Activated CD8-positive, alpha-beta T cell treated with anti-CD3 and anti-CD28 coated beads, Interleukin-2, amount 10 ng/mL, durations not matched to agents 7 days and 5 days (primary cell): ENCODE measurements around the gene GSE1. TPM values are rescaled to one million over a fixed set of nuclear protein-coding genes. Genes with fewer than 3 reads are reported as not detected.

Experiments
- ATAC-seq: fragments of 150-1000 bp; cut with Tn5 transposase; one replicate; pipeline ENCODE4 v1.10.0; 2021; ENCODE audit warnings: moderate library complexity
- CTCF ChIA-PET: fragments of 350-600 bp; sonication (Branson Sonifier 250); formaldehyde crosslinking; loops from one replicate; lab custom pipeline; 2021; ENCODE audit warnings: antibody characterized with exemption; lab: Charles Lee
- POLR2A ChIA-PET: fragments of 350-600 bp; sonication (Branson Sonifier 250); formaldehyde crosslinking; loops from one replicate; lab custom pipeline; 2021; ENCODE audit warnings: antibody characterized with exemption; lab: Charles Lee
- DNase-seq: peaks from one replicate; pipeline ENCODE4 v3.0.0-alpha.2; 2020
- H3K27ac Mint-ChIP-seq: one replicate; pipeline ENCODE4 v1.8.0; 2021; ENCODE audit warnings: mild to moderate bottlenecking, mixed read lengths
- H3K27me3 Mint-ChIP-seq: one replicate; pipeline ENCODE4 v1.8.0; 2021; ENCODE audit warnings: low read depth, mixed read lengths
- H3K36me3 Mint-ChIP-seq: one replicate; pipeline ENCODE4 v1.8.0; 2021; ENCODE audit warnings: low read depth, mixed read lengths
- H3K4me1 Mint-ChIP-seq: one replicate; pipeline ENCODE4 v1.8.0; 2021; ENCODE audit warnings: low read depth, mixed read lengths
- H3K4me3 Mint-ChIP-seq: one replicate; pipeline ENCODE4 v1.8.0; 2021; ENCODE audit warnings: mild to moderate bottlenecking, mixed read lengths
- H3K9me3 Mint-ChIP-seq: one replicate; pipeline ENCODE4 v1.8.0; 2022; ENCODE audit warnings: mixed read lengths; ENCODE audit not compliant: insufficient read depth
- total RNA-seq, 2 experiments: library from RNA; stranded (reverse); gene quantifications; one replicate each; pipeline ENCODE4 v1.2.3, GENCODE V29; 2021

The GSE1 gene
- total RNA-seq, 2 experiments from 2014 or later: 48.9 to 51.4 TPM

GRCh38 chr16:85575920-85576319 lies 37.2 kb upstream of the GSE1 start:
- H3K27me3 Mint-ChIP-seq: no peaks in the 10 kb centered on the region
- ChIA-PET CTCF (no interaction called here), POLR2A (interaction anchor here (1.1 to 1.4 kb wide), 2 partner anchors 21 to 25 kb away, joined by 3 read pairs; no protein-coding TSS in a partner anchor)
- H3K4me1 Mint-ChIP-seq: peaks cover 19% of the 10 kb centered on the region
- H3K27ac Mint-ChIP-seq: no peak overlapping the region
- DNase-seq (no peak), ATAC-seq (no peak)
- peaks cover 12% of the 10 kb centered on the region for H3K36me3 Mint-ChIP-seq
- H3K9me3 Mint-ChIP-seq: no peaks in the 10 kb centered on the region
- no peak overlapping the region for H3K4me3 Mint-ChIP-seq

GRCh38 chr16:85576944-85577343 lies 36.2 kb upstream of the GSE1 start:
- POLR2A ChIA-PET: interaction anchor here (1.1 to 1.4 kb wide), 2 partner anchors 22 to 26 kb away, joined by 3 read pairs; no protein-coding TSS in a partner anchor
- Mint-ChIP-seq H3K27ac (no peak overlapping the region), H3K9me3 (no peaks in the 10 kb centered on the region), H3K4me1 (peaks cover 9% of the 10 kb centered on the region), H3K27me3 (no peaks in the 10 kb centered on the region), H3K36me3 (peaks cover 5% of the 10 kb centered on the region), H3K4me3 (no peak overlapping the region)
- DNase-seq (no peak), ATAC-seq (no peak)
- CTCF ChIA-PET: interaction anchor here (1.0 kb wide), 1 partner anchor 33 kb away, joined by 3 read pairs; no protein-coding TSS in a partner anchor

DNA sequence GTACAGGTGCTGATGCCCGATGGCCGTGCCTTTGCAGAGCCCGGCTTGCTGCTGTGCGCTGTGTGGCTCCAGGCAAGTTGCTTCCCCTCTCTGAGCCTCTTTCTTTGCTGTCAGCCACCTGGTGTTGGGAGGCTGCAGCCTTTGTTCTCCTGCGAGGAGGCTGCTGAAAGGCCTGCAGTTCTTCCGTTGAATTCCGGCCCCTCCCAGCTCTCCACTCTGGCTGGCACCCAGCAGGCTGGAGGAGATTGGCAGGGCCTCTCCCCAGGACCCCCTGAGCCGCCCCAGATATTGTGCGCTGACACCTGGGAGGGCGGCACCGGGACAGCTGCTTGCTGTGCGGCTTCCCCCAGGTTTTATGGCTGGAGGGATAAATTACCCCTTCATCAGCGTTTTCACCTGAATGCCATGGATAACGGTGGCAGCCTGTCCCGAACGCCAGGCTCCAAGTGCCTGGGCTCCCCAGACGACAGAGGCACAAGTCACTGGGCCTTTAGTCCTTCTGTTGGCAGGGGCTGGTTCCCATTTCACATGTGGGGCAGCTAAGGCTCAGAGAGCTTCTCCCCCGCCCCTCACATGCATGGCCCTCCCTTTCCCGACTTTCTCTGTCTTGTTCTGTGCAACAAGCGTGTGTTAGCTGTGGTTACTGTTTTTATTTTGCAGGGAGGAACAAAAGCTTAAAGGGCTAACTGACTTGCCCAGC lies 35.1 kb upstream of the GSE1 start:
- Mint-ChIP-seq H3K9me3 (no peaks in the 10 kb centered on the region), H3K36me3 (no peaks in the 10 kb centered on the region), H3K27me3 (no peaks in the 10 kb centered on the region), H3K27ac (no peak overlapping the region), H3K4me3 (no peak overlapping the region), H3K4me1 (peaks cover 5% of the 10 kb centered on the region)
- ChIA-PET CTCF (no interaction called here), POLR2A (no interaction called here)
- ATAC-seq: no peak
- no peak for DNase-seq

- POLR2A ChIA-PET: no interaction called here
- no peak overlapping the region for H3K27ac Mint-ChIP-seq
- peaks cover 10% of the 10 kb centered on the region for H3K4me1 Mint-ChIP-seq
- H3K36me3 Mint-ChIP-seq: no peaks in the 10 kb centered on the region
- H3K4me3 Mint-ChIP-seq: no peak overlapping the region
- no peaks in the 10 kb centered on the region for H3K27me3 Mint-ChIP-seq
- no peak for ATAC-seq
- CTCF ChIA-PET: interaction anchor here (1.2 kb wide), 1 partner anchor 25 kb away, joined by 3 read pairs; no protein-coding TSS in a partner anchor
- no peak for DNase-seq
- no peaks in the 10 kb centered on the region for H3K9me3 Mint-ChIP-seq
Measured at GRCh38 chr16:85578599-85578948, 34.5 kb upstream of the GSE1 start.

- no peak overlapping the region for H3K4me3 Mint-ChIP-seq
- H3K36me3 Mint-ChIP-seq: no peaks in the 10 kb centered on the region
- ATAC-seq: no peak
- POLR2A ChIA-PET: no interaction called here
- peaks cover 16% of the 10 kb centered on the region for H3K4me1 Mint-ChIP-seq
- CTCF ChIA-PET: interaction anchor here (1.2 kb wide), 1 partner anchor 26 kb away, joined by 3 read pairs; no protein-coding TSS in a partner anchor
- no peak overlapping the region for H3K27ac Mint-ChIP-seq
- H3K27me3 Mint-ChIP-seq: no peaks in the 10 kb centered on the region
- no peak for DNase-seq
- no peaks in the 10 kb centered on the region for H3K9me3 Mint-ChIP-seq
Measured at GRCh38 chr16:85579191-85579590, 33.9 kb upstream of the GSE1 start.

DNA sequence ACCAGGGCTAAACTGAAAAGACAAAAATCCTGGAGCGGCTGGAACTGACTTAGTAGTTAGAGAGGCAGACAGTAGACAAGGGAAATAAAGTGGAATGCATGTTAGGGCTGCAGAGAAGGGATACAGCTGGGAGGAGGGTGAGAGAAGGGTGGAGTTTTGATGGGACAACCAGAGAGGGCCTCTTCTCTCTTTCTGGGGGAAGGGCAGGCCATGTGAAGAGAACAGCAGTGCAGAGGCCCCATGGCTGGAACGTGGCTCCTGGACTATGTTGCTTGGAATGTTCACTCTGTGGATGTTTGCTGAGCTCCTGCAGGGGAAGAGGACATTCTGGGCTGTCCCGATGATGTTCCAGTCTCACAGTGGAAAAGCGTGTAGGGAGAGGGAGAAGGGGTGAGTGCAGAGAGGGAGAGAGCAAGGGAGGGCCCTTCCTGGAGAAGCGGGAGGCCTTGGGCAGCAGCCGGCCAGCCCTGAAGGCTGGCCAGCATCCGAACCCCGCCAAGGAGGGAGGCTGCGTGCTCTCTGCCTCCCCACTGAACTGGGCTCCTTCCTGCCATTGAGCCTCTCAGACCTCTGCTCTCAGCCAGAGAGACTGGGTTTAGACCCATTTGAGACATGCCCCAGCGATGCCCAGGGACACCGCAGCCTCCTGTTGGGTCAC lies 33.1 kb upstream of the GSE1 start:
- Mint-ChIP-seq H3K4me1 (peaks cover 15% of the 10 kb centered on the region), H3K9me3 (no peaks in the 10 kb centered on the region), H3K27me3 (no peaks in the 10 kb centered on the region), H3K4me3 (no peak overlapping the region), H3K27ac (no peak overlapping the region), H3K36me3 (no peaks in the 10 kb centered on the region)
- no peak for ATAC-seq
- ChIA-PET CTCF (interaction anchor here (0.7 to 1.2 kb wide), 2 partner anchors 27 to 30 kb away, joined by 3 read pairs; no protein-coding TSS in a partner anchor), POLR2A (no interaction called here)
- no peak for DNase-seq

- ATAC-seq: no peak
- CTCF ChIA-PET: interaction anchor here (0.7 kb wide), 1 partner anchor 29 kb away, joined by 3 read pairs; no protein-coding TSS in a partner anchor
- POLR2A ChIA-PET: no interaction called here
- Mint-ChIP-seq H3K27ac (no peak overlapping the region), H3K27me3 (no peaks in the 10 kb centered on the region), H3K4me3 (no peak overlapping the region), H3K36me3 (no peaks in the 10 kb centered on the region), H3K9me3 (no peaks in the 10 kb centered on the region), H3K4me1 (peaks cover 14% of the 10 kb centered on the region)
- DNase-seq: no peak
Measured at GRCh38 chr16:85580684-85581083, 32.4 kb upstream of the GSE1 start.

DNA sequence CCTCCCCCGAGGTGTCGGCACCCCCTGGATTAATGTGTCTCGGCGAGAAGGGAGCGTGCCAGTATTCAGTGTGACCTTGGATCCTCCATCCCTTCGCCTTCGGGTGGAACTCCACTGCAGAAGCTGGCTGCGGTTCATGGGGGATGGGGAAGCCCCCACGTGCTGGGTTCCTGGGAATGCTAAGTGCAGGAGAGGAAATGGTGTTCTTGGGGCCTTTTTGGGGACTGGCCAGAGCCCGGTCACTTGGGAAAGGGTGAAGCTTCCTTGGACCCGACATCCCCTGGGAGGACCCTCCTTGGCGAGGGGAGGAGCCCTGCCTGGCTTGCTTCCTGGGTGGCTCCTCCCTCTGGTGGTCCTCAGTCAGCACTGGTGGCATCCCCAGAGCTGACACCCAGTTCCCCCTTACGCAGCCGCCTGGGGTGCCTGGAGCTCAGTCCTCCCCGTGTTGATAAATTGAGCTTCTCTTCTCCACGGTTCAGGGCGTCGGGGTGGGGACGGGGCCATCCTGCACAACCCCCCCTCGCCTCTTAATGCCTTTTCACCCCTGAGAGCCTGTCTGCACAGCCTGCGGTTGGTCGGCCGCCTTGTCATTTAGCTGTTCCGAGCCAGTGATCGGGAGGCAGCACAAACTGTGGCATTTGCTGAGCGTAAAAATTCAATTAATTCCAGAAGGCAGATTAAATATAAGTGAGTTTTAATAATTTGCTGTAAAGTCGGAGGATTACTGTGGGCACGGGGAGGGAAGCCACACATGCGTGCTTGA lies 30.7 kb upstream of the GSE1 start:
- no peak overlapping the region for H3K4me3 Mint-ChIP-seq
- CTCF ChIA-PET: interaction anchor here (0.6 to 1.2 kb wide), 4 partner anchors 25 to 841 kb away, joined by 3 read pairs; no protein-coding TSS in a partner anchor
- POLR2A ChIA-PET: interaction anchor here (0.7 kb wide), 1 partner anchor 29 kb away, joined by 3 read pairs; no protein-coding TSS in a partner anchor
- H3K36me3 Mint-ChIP-seq: no peaks in the 10 kb centered on the region
- peaks cover 14% of the 10 kb centered on the region for H3K4me1 Mint-ChIP-seq
- no peak for ATAC-seq
- no peak overlapping the region for H3K27ac Mint-ChIP-seq
- no peak for DNase-seq
- H3K27me3 Mint-ChIP-seq: no peaks in the 10 kb centered on the region
- H3K9me3 Mint-ChIP-seq: no peaks in the 10 kb centered on the region

DNA sequence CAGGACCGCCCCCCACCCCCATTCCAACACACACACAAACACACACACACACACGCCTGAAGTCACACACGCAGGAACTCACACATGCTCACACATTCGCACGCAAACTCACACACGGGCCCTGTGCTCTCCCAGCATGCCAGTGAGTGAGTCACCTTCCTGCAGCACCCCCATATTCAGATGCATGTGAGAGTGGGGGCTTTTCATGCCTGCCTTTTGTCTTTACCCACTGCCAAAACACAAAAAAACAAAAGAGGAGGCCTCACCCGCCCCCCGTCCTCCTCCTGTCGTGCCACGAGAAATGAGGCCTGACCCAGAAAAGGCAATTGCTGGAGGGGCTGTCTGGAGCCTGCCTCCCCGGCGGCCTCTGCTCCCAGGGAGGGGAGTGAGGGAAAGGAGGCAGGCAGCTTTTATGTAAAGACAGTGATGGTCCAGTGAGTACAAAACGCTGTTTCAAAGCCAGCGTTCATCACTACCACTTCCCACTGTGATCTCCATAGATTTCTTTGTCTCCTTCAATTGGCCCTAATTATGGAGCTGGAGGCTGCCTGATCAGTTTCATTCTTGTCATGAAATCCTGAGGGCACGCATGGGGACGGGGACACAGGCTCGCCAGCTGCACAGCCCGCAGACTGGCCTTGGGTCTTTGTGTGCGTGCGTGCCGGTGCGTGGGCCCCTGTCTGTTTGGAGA lies 29.5 kb upstream of the GSE1 start:
- ChIA-PET POLR2A (interaction anchor here (0.7 kb wide), 1 partner anchor 30 kb away, joined by 3 read pairs; no protein-coding TSS in a partner anchor), CTCF (interaction anchor here (1.2 to 1.3 kb wide), 2 partner anchors 155 to 163 kb away, joined by 3 read pairs; no protein-coding TSS in a partner anchor)
- Mint-ChIP-seq H3K4me1 (peaks cover 14% of the 10 kb centered on the region), H3K36me3 (no peaks in the 10 kb centered on the region), H3K4me3 (no peak overlapping the region), H3K27ac (peak overlapping the region; percentile 56), H3K27me3 (no peaks in the 10 kb centered on the region), H3K9me3 (no peaks in the 10 kb centered on the region)
- DNase-seq: peak; percentile 36
- ATAC-seq: no peak

GRCh38 chr16:85584267-85584666 lies 28.9 kb upstream of the GSE1 start:
- Mint-ChIP-seq H3K4me1 (peaks cover 14% of the 10 kb centered on the region), H3K9me3 (no peaks in the 10 kb centered on the region), H3K27ac (no peak overlapping the region), H3K4me3 (no peak overlapping the region), H3K27me3 (no peaks in the 10 kb centered on the region), H3K36me3 (no peaks in the 10 kb centered on the region)
- POLR2A ChIA-PET: no interaction called here
- no peak for ATAC-seq
- no peak for DNase-seq
- CTCF ChIA-PET: interaction anchor here (1.3 kb wide), 1 partner anchor 164 kb away, joined by 3 read pairs; no protein-coding TSS in a partner anchor

DNA sequence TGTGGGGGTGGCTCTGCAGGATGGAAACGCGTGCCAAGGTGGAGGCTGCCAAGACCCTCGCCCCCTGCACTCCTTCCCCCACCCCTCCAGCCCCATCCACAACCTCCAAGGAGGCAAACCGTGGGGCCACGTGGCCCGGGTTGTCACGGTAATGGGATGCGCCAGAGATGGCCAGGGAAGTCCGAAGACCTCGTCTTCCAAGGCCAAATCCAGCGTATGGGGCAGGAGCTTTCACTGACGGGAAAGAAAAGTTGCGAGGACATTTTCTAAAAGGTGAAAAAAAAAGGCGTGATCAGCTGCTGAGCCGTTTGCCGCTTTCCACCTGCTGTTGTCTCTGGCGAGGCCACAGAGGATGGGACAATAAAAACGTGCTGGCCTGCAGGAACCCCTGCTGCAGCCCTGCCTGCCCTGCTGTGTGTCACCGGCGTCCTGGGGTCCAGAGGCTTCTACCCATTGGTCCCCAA lies 28.3 kb upstream of the GSE1 start:
- CTCF ChIA-PET: no interaction called here
- no peak overlapping the region for H3K4me3 Mint-ChIP-seq
- no peaks in the 10 kb centered on the region for H3K36me3 Mint-ChIP-seq
- POLR2A ChIA-PET: no interaction called here
- H3K27me3 Mint-ChIP-seq: no peaks in the 10 kb centered on the region
- DNase-seq (no peak), ATAC-seq (no peak)
- no peaks in the 10 kb centered on the region for H3K9me3 Mint-ChIP-seq
- H3K27ac Mint-ChIP-seq: no peak overlapping the region
- H3K4me1 Mint-ChIP-seq: peaks cover 14% of the 10 kb centered on the region
